CD4-positive, CD25-positive, alpha-beta regulatory T cell (primary cell): ENCODE results near the gene TTC16. TPM values are rescaled to one million over a fixed set of nuclear protein-coding genes. Genes with fewer than 3 reads are reported as not detected.

ENCODE experiments used
- ATAC-seq, 2 donors: fragments of 150-1000 bp; cut with Tn5 transposase; one replicate each; pipeline ENCODE4 v1.10.0; 2021; ENCODE audit warnings: low read depth in 2 of 2, moderate number of reproducible peaks in 2 of 2, moderate library complexity in 1 of 2
- DNase-seq, 3 donors: peaks; one replicate each; pipeline versions ENCODE4 v3.0.0 to v3.0.0-alpha.2; 2012 to 2022; ENCODE audit warnings: mixed read lengths in 1 of 3
- H3K27ac ChIP-seq: one replicate; pipeline ENCODE4 v1.7.0; 2013; ENCODE audit warnings: mild to moderate bottlenecking, low read length; ENCODE audit not compliant: insufficient read depth, poor library complexity, severe bottlenecking
- H3K27me3 ChIP-seq: one replicate; pipeline ENCODE4 v1.7.0; 2013; ENCODE audit warnings: low read length; ENCODE audit not compliant: control insufficient read depth, insufficient read depth
- H3K36me3 ChIP-seq: one replicate; pipeline ENCODE4 v1.7.0; 2013; ENCODE audit warnings: mild to moderate bottlenecking, low read length, moderate library complexity; ENCODE audit not compliant: control insufficient read depth, insufficient read depth
- H3K4me1 ChIP-seq: 2 replicates; pipeline ENCODE4 v1.7.0; 2013; ENCODE audit warnings: mild to moderate bottlenecking, low read length; ENCODE audit not compliant: insufficient read depth, control insufficient read depth, poor library complexity, severe bottlenecking
- H3K4me3 ChIP-seq: one replicate; pipeline ENCODE4 v1.7.0; 2013; ENCODE audit warnings: low read depth, mild to moderate bottlenecking, low read length, moderate library complexity
- H3K9me3 ChIP-seq, 2 experiments: 1 replicate in 1 of 2; 2 replicates in 1 of 2; pipeline ENCODE4 v1.7.0; 2013; ENCODE audit warnings: low read length in 2 of 2, mild to moderate bottlenecking in 1 of 2, moderate library complexity in 1 of 2; ENCODE audit not compliant: control insufficient read depth in 2 of 2
- H3K27ac Mint-ChIP-seq, 3 donors: one replicate each; pipeline ENCODE4 v1.8.0; 2020 to 2022; ENCODE audit warnings: mild to moderate bottlenecking in 3 of 3, mixed read lengths in 3 of 3, moderate library complexity in 2 of 3
- H3K27me3 Mint-ChIP-seq: one replicate; pipeline ENCODE4 v1.8.0; 2022; ENCODE audit warnings: mild to moderate bottlenecking, mixed read lengths
- H3K36me3 Mint-ChIP-seq: one replicate; pipeline ENCODE4 v1.8.0; 2020; ENCODE audit warnings: mixed read lengths
- H3K4me1 Mint-ChIP-seq, 4 donors: one replicate each; pipeline ENCODE4 v1.8.0; 2020 to 2022; ENCODE audit warnings: mixed read lengths in 4 of 4, mild to moderate bottlenecking in 1 of 4
- H3K4me3 Mint-ChIP-seq, 4 donors: one replicate each; pipeline ENCODE4 v1.8.0; 2020 to 2022; ENCODE audit warnings: mild to moderate bottlenecking in 4 of 4, mixed read lengths in 4 of 4, moderate library complexity in 3 of 4
- H3K9me3 Mint-ChIP-seq, 7 donors: one replicate each; pipeline ENCODE4 v1.8.0; 2020 to 2022; ENCODE audit warnings: mixed read lengths in 7 of 7, mild to moderate bottlenecking in 3 of 7, moderate library complexity in 2 of 7
- polyA plus RNA-seq, 4 donors: library from polyadenylated mRNA; unstranded; fragments of 300-500 nt; fragmentation: Illumina TruSeq; gene quantifications; one replicate each; pipeline ENCODE4 v1.2.3, GENCODE V29; 2021
- total RNA-seq: library from RNA; stranded (reverse); gene quantifications from one replicate; pipeline ENCODE4 v1.2.3, GENCODE V29; 2022

The TTC16 gene
- total and polyA plus RNA-seq, 5 donors from 2014 or later = 0.28 to 1.7 (median 0.38) TPM; not detected in 2

DNA sequence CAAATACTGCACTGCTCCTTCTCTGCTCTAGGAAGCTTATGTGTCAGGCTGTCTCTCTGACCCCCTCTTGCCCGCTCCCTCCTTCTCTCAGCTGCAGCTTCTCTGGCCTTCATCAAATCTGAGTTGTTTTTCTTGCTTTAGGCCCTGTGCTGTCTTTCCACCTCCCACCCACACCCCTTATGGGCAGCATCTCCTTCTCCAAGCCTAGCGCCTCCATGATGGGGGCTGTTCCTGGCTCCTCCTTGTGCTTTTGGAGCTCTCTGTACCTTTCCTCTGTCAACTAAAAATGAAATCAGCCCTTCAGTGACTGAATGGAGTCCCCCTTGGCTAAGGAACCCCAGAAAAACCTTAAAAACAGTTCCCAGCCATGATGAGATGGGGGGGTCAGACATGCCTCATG lies 15.7 kb upstream of the TTC16 start:
- Histone ChIP-seq H3K4me1 (peaks cover 7% of the 10 kb centered on the region), H3K9me3 (no peaks in the 10 kb centered on the region), H3K27ac (no peak overlapping the region), H3K36me3 (no peaks in the 10 kb centered on the region), H3K4me3 (no peak overlapping the region), H3K27me3 (no peaks in the 10 kb centered on the region)
- no peak for ATAC-seq
- DNase-seq = no peak
- Mint-ChIP-seq H3K9me3 (no peaks in the 10 kb centered on the region), H3K27me3 (peaks cover 4% of the 10 kb centered on the region), H3K4me1 (peaks cover 0 to 22% (median 9%) of the 10 kb centered on the region in 4 donors), H3K4me3 (peak overlapping the region in 3 of 4 donors; percentile 57 to 70 (median 69)), H3K36me3 (no peaks in the 10 kb centered on the region), H3K27ac (peak overlapping the region in 1 of 3 donors; percentile 71)

DNA sequence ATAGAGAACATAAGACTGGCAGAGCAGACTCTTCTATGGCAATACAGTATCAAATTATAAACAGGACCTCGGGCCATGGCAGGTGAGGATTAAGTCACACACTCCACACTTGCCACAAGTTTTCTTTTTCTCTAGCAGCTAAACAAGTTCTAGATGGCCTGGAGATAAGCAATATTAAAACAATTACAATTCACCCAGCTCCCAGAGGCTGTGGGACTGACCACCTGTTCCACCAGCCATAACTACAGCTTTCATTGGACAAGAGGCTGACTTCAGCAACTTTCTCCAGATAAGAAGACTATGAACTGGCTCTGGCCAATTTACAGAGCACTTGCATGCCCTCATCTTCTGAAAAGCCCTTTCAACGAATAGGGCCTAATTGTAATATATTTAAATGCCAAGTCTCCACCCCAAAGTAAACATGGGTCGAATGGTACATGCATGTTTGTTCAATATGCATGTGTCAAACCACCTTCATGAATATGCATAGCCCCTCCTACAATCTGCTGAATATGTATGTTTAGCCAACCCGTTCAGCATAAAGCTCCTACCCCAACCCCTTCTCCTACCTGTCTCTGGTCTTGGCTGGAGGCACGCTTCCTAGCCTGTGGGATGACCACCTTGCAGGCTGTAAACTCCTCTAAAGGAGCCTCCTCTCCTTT lies 15.2 kb upstream of the TTC16 start:
- no peak for ATAC-seq
- Histone ChIP-seq H3K4me3 (no peak overlapping the region), H3K27ac (no peak overlapping the region), H3K27me3 (no peaks in the 10 kb centered on the region), H3K4me1 (peaks cover 7% of the 10 kb centered on the region), H3K36me3 (no peaks in the 10 kb centered on the region), H3K9me3 (no peaks in the 10 kb centered on the region)
- Mint-ChIP-seq H3K27me3 (peaks cover 4% of the 10 kb centered on the region), H3K4me3 (peak overlapping the region in 2 of 4 donors; percentile 57 to 70), H3K9me3 (no peaks in the 10 kb centered on the region), H3K4me1 (peaks cover 0 to 22% (median 9%) of the 10 kb centered on the region in 4 donors), H3K36me3 (no peaks in the 10 kb centered on the region), H3K27ac (no peak overlapping the region)
- no peak for DNase-seq

GRCh38 chr9:127703289-127703946 lies 12.5 kb upstream of the TTC16 start:
- peaks cover under 1% of the 10 kb centered on the region for H3K36me3 Mint-ChIP-seq
- Histone ChIP-seq H3K4me3 (no peak overlapping the region), H3K36me3 (no peaks in the 10 kb centered on the region), H3K4me1 (peaks cover 7% of the 10 kb centered on the region), H3K27ac (no peak overlapping the region), H3K27me3 (no peaks in the 10 kb centered on the region), H3K9me3 (no peaks in the 10 kb centered on the region)
- DNase-seq (no peak), ATAC-seq (no peak)
- no peak overlapping the region for H3K27ac Mint-ChIP-seq
- H3K4me1 Mint-ChIP-seq = peaks cover 0 to 24% (median 13%) of the 10 kb centered on the region in 4 donors
- H3K4me3 Mint-ChIP-seq = peak overlapping the region in 1 of 4 donors; percentile 43
- no peaks in the 10 kb centered on the region for H3K9me3 Mint-ChIP-seq
- H3K27me3 Mint-ChIP-seq = peaks cover 4% of the 10 kb centered on the region

DNA sequence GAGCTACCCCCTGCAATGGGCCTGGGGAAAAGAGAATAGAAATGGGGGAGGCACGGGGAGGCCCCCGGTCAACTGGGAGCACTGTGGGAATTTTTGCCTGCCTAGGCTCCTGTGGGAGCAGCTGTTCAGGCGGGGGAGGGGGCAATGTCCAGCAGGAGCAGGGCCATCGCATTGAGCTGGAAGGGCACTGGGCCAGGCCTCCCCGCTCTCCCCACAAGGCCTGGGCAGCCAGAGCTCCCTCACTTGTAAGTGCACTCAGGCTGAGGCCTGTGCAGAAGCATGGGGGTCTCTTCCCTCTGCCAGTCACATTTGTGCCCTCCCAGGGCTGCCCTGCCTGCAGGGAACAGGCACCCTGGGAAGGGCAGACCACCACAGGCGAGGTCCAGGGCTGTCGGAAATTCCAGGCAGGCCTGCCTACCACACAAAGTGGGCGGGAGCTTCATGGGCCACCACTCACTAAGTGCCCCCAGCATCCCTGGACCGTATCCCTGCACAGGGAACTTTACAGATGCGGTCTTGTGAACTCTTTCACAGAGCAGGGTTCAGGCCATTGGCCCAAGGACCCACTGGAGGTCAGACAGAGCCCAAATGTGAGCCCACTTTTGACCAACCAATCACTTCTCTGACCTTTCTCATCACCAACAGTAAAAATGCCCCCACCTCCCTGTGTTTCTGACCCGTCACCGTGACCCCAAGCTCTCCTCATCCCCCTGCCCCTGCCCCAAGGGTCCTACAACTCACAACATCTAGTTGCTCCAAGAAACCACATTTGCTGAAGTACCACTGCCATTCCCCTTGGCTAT lies 10.1 kb upstream of the TTC16 start:
- DNase-seq (no peak), ATAC-seq (no peak)
- Histone ChIP-seq H3K4me1 (peaks cover under 1% of the 10 kb centered on the region), H3K9me3 (no peaks in the 10 kb centered on the region), H3K27ac (no peak overlapping the region), H3K4me3 (no peak overlapping the region), H3K27me3 (no peaks in the 10 kb centered on the region), H3K36me3 (no peaks in the 10 kb centered on the region)
- Mint-ChIP-seq H3K27me3 (no peaks in the 10 kb centered on the region), H3K4me1 (peaks cover 0 to 20% (median 3%) of the 10 kb centered on the region in 4 donors), H3K36me3 (peaks cover 3% of the 10 kb centered on the region), H3K9me3 (peaks cover 0 to 2% (median 0%) of the 10 kb centered on the region in 7 donors), H3K4me3 (no peak overlapping the region), H3K27ac (no peak overlapping the region)

DNA sequence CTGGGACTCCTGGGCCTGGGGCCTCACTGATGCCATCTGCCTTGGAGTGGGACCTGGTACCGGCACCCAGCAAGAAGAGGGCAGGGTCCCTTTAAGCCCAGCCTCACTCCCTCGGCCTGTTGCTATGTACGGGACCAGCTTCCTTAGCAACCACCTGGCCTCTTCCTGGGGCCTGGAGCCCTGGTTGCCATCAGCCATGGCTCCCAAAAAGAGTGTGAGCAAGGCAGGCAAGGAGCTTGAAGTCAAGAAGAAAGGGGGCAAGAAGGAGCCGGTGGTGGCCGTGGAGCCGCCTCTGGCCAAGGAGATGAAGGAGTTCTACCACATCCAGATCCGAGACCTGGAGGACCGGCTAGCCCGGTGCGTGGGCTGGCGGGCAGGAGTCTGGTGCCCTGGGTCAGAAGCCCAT lies 9.0 kb upstream of the TTC16 start, which contains the start of gene CFAP157:
Gene CFAP157 (plus strand): TSS at position 153 of the 406 bp plus-strand sequence. CDS start 44 bp downstream, at position 197.
- Histone ChIP-seq H3K4me1 (peaks cover 6% of the 10 kb centered on the region), H3K9me3 (no peaks in the 10 kb centered on the region), H3K27me3 (no peaks in the 10 kb centered on the region), H3K36me3 (no peaks in the 10 kb centered on the region), H3K27ac (no peak within 1 kb of the TSS), H3K4me3 (no peak within 1 kb of the TSS)
- H3K36me3 Mint-ChIP-seq = peaks cover 3% of the 10 kb centered on the region
- H3K27me3 Mint-ChIP-seq = no peaks in the 10 kb centered on the region
- H3K27ac Mint-ChIP-seq = peak within 1 kb of the TSS in 1 of 3 donors; percentile 69
- peaks cover 0 to 2% (median 0%) of the 10 kb centered on the region in 7 donors for H3K9me3 Mint-ChIP-seq
- ATAC-seq (no peak), DNase-seq (no peak)
- peak within 1 kb of the TSS in 1 of 4 donors; percentile 82 for H3K4me3 Mint-ChIP-seq
- H3K4me1 Mint-ChIP-seq = peaks cover 0 to 29% (median 5%) of the 10 kb centered on the region in 4 donors

DNA sequence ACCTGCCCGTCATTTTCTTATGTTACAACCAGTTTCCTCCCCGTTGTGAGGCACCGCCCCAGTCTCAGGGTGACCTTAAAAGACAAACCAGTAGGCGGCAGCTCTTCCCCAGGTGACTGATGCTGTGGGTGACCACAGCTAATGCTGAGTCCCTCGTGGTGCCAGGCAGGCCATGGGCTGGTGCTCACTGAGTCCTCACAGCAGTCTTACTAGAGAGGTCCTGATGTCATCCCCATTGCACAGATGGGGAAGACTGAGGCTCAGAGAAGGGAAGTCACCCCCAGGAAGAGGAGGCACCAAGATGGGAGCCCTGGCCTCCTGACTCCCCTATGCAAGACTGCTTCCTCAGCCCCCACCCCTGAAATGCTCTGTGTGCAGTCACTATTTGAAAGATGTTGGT lies 8.1 kb upstream of the TTC16 start:
- H3K4me3 Mint-ChIP-seq = no peak overlapping the region
- H3K27me3 Mint-ChIP-seq = no peaks in the 10 kb centered on the region
- peak overlapping the region in 1 of 3 donors; percentile 69 for H3K27ac Mint-ChIP-seq
- peak; percentile 70 for ATAC-seq
- peak in 2 of 3 donors; percentile 28 to 67 for DNase-seq
- Histone ChIP-seq H3K27me3 (no peaks in the 10 kb centered on the region), H3K27ac (no peak overlapping the region), H3K4me3 (no peak overlapping the region), H3K9me3 (no peaks in the 10 kb centered on the region), H3K4me1 (peaks cover 6% of the 10 kb centered on the region), H3K36me3 (no peaks in the 10 kb centered on the region)
- H3K9me3 Mint-ChIP-seq = peaks cover 0 to 2% (median 0%) of the 10 kb centered on the region in 7 donors
- peaks cover 3% of the 10 kb centered on the region for H3K36me3 Mint-ChIP-seq
- peaks cover 0 to 33% (median 5%) of the 10 kb centered on the region in 4 donors for H3K4me1 Mint-ChIP-seq

DNA sequence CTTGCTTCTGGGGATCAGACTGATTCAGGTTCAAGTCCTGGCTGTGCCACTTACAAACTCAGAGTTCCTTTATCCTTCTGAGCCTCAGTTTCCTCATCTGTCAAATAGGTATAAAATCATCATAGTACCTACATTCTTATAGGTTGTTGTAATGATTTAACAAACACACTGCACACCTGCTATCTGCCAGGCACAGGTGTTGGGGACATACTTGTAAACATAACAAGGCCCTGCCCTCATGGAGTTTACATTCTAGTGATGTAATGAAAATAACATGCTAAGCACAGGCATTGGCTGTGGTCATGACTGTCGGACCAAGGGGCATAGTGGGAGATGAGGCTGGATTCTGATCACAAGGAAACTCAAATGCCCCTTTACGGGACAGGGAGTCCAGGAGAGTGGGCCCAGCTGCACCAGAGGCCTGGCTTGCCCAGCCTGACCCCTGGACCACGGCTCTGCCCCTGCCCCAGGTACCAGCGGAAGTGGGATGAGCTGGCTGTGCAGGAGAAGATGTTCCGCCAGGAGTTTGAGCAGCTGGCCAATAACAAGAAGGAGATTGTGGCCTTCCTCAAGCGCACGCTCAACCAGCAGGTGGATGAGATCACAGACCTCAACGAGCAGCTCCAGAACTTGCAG lies 6.8 kb upstream of the TTC16 start:
- H3K27ac Mint-ChIP-seq = peak overlapping the region in 1 of 3 donors; percentile 31
- Histone ChIP-seq H3K9me3 (no peaks in the 10 kb centered on the region), H3K4me3 (no peak overlapping the region), H3K27me3 (no peaks in the 10 kb centered on the region), H3K36me3 (no peaks in the 10 kb centered on the region), H3K4me1 (peaks cover 7% of the 10 kb centered on the region), H3K27ac (no peak overlapping the region)
- peaks cover 0 to 2% (median 0%) of the 10 kb centered on the region in 7 donors for H3K9me3 Mint-ChIP-seq
- no peak overlapping the region for H3K4me3 Mint-ChIP-seq
- H3K36me3 Mint-ChIP-seq = peaks cover 3% of the 10 kb centered on the region
- ATAC-seq (no peak), DNase-seq (no peak)
- peaks cover 0 to 36% (median 5%) of the 10 kb centered on the region in 4 donors for H3K4me1 Mint-ChIP-seq
- no peaks in the 10 kb centered on the region for H3K27me3 Mint-ChIP-seq
